CD14-positive monocyte (primary cell): ENCODE results near the gene CCDC181. TPM values are rescaled to one million over a fixed set of nuclear protein-coding genes. Genes with fewer than 3 reads are reported as not detected.

Source experiments
- DNase-seq, 3 donors: peaks; one replicate each; pipeline ENCODE4 v3.0.0-alpha.2; 2011 to 2022
- H2AFZ ChIP-seq: 2 replicates; pipeline ENCODE4 v1.6.0; 2012; ENCODE audit warnings: mild to moderate bottlenecking, low read depth, low read length, inconsistent platforms; ENCODE audit not compliant: insufficient read depth, poor library complexity, severe bottlenecking
- H3K27ac ChIP-seq, 2 donors: 1 replicate in 1 of 2; 2 replicates in 1 of 2; pipeline ENCODE4 v1.5.1; 2012 to 2013; ENCODE audit warnings: low read length in 2 of 2, control low read depth in 1 of 2, inconsistent platforms in 1 of 2, low read depth in 1 of 2, mild to moderate bottlenecking in 1 of 2
- H3K27me3 ChIP-seq, 2 donors: one replicate each; pipeline versions ENCODE4 v1.6.0 to v1.6.1; 2011 to 2013; ENCODE audit warnings: low read length in 2 of 2; ENCODE audit not compliant: control insufficient read depth in 2 of 2, insufficient read depth in 2 of 2
- H3K36me3 ChIP-seq, 2 donors: replicated peaks in 1 of 2; 1 replicate in 1 of 2; 2 replicates in 1 of 2; pipeline versions ENCODE4 v1.5.1 to v1.6.1; 2012 to 2013; ENCODE audit warnings: low read length in 2 of 2, control low read depth in 1 of 2, inconsistent platforms in 1 of 2, mild to moderate bottlenecking in 1 of 2; ENCODE audit not compliant: insufficient read depth in 2 of 2, control insufficient read depth in 1 of 2
- H3K4me1 ChIP-seq, 2 donors: 1 replicate in 1 of 2; 2 replicates in 1 of 2; pipeline versions ENCODE4 v1.5.1 to v1.6.1; 2012 to 2013; ENCODE audit warnings: low read length in 2 of 2, control low read depth in 1 of 2, inconsistent platforms in 1 of 2, mild to moderate bottlenecking in 1 of 2, moderate library complexity in 1 of 2; ENCODE audit not compliant: insufficient read depth in 2 of 2, control insufficient read depth in 1 of 2
- H3K4me2 ChIP-seq: replicated peaks from 2 replicates; pipeline ENCODE3; 2012; ENCODE audit warnings: low read length, moderate library complexity, mild to moderate bottlenecking; ENCODE audit not compliant: poor library complexity, severe bottlenecking; ENCODE audit errors: extremely low read depth
- H3K4me3 ChIP-seq, 3 experiments: fragments of 200-600 bp in 1 of 3; sonication (generic) in 1 of 3; replicated peaks in 1 of 3; 1 replicate in 2 of 3; 2 replicates in 1 of 3; pipeline ENCODE4 v1.5.1; 2011 to 2013; ENCODE audit warnings: low read length in 3 of 3, mild to moderate bottlenecking in 3 of 3, control low read depth in 2 of 3, low read depth in 2 of 3, inconsistent platforms in 1 of 3, moderate library complexity in 1 of 3
- H3K79me2 ChIP-seq: 2 replicates; pipeline ENCODE4 v1.6.0; 2012; ENCODE audit warnings: mild to moderate bottlenecking, control low read depth, inconsistent platforms, low read length, moderate library complexity; ENCODE audit not compliant: insufficient read depth
- H3K9ac ChIP-seq: 2 replicates; pipeline ENCODE4 v1.6.0; 2017; ENCODE audit warnings: low read length, mild to moderate bottlenecking; ENCODE audit not compliant: insufficient read depth, poor library complexity, severe bottlenecking
- H3K9me3 ChIP-seq, 2 donors: replicated peaks in 1 of 2; 1 replicate in 1 of 2; 2 replicates in 1 of 2; pipeline versions ENCODE4 v1.5.1 to v1.6.1; 2012 to 2013; ENCODE audit warnings: low read length in 2 of 2, control low read depth in 1 of 2; ENCODE audit not compliant: control insufficient read depth in 1 of 2, insufficient read depth in 1 of 2
- H4K20me1 ChIP-seq: 2 replicates; pipeline ENCODE4 v1.6.0; 2012; ENCODE audit warnings: mild to moderate bottlenecking, low read length, control low read depth, moderate library complexity; ENCODE audit not compliant: insufficient read depth
- H3K27ac Mint-ChIP-seq, 7 donors: one replicate each; pipeline ENCODE4 v1.8.0; 2020; ENCODE audit warnings: mild to moderate bottlenecking in 7 of 7, mixed read lengths in 7 of 7, moderate library complexity in 6 of 7, inconsistent platforms in 2 of 7
- H3K27me3 Mint-ChIP-seq, 3 donors: one replicate each; pipeline ENCODE4 v1.8.0; 2021 to 2022; ENCODE audit warnings: low read depth in 3 of 3, mild to moderate bottlenecking in 3 of 3, mixed read lengths in 3 of 3, moderate library complexity in 3 of 3, inconsistent platforms in 1 of 3
- H3K36me3 Mint-ChIP-seq, 2 donors: one replicate each; pipeline ENCODE4 v1.8.0; 2020; ENCODE audit warnings: mixed read lengths in 2 of 2, inconsistent platforms in 1 of 2, mild to moderate bottlenecking in 1 of 2
- H3K4me1 Mint-ChIP-seq: one replicate; pipeline ENCODE4 v1.8.0; 2020; ENCODE audit warnings: mild to moderate bottlenecking, mixed read lengths
- H3K4me3 Mint-ChIP-seq, 2 donors: one replicate each; pipeline ENCODE4 v1.8.0; 2020; ENCODE audit warnings: mild to moderate bottlenecking in 2 of 2, mixed read lengths in 2 of 2, moderate library complexity in 1 of 2
- H3K9me3 Mint-ChIP-seq, 7 donors: one replicate each; pipeline ENCODE4 v1.8.0; 2020 to 2022; ENCODE audit warnings: mixed read lengths in 7 of 7, mild to moderate bottlenecking in 6 of 7, moderate library complexity in 6 of 7, inconsistent platforms in 2 of 7
- WGBS: methylation state at CpG from one replicate; pipeline ENCODE4 v1.1.5; 2013; ENCODE audit warnings: missing lambda C conversion rate; ENCODE audit not compliant: insufficient coverage; 5-methylcytosine and 5-hydroxymethylcytosine counted together
- intact Hi-C, 2 donors: fragments of 100-400 bp; cut with micrococcal nuclease; formaldehyde crosslinking; loops; one replicate each; pipeline versions ENCODE4 v1.15.0 to v1.15.1; 2023
- polyA plus RNA-seq, 3 donors: library from polyadenylated mRNA; depleted of rRNA in 1 of 3; unstranded in 2 of 3; stranded (reverse) in 1 of 3; fragments of 300-500 nt in 2 of 3; fragments of >200 nt in 1 of 3; fragmentation: Illumina TruSeq in 2 of 3; gene quantifications; 1 replicate in 2 of 3; 2 replicates in 1 of 3; pipeline ENCODE4 v1.2.3, GENCODE V29; 2012 to 2021
- TF ChIP-seq, protein P1 (sequence below): fragments of 200-600 bp; IDR thresholded peaks from one replicate; pipeline ENCODE4 v1.8.0; 2022; ENCODE audit warnings: antibody characterized with exemption, mild to moderate bottlenecking

Gene CCDC181
- polyA plus RNA-seq, 3 donors: not detected

DNA sequence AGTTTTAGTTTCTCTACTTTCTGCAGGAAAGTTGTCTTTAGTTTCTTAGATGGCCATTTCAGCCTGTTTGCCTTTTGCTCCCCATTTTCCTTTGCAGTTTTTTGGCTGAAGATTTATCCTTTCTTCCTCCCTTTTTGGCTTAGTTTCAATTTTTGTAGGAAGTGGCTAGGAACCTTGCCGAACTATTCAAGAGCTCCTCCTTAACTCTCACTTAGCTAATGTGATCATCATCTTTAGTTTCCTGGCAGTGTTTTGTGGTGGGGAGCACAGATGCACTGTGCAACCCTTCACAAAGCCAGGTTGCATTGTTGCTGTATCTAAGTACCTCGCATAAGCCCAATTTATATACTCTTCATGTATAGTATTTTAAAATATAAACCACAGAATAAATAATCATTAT, 28.8 kb upstream of the CCDC181 start:
- Mint-ChIP-seq H3K4me1 (peaks cover 25% of the 10 kb centered on the region), H3K27me3 (peaks cover 0 to 2% (median 0%) of the 10 kb centered on the region in 3 donors), H3K27ac (no peak overlapping the region), H3K9me3 (peaks cover 4 to 15% (median 9%) of the 10 kb centered on the region in 7 donors), H3K4me3 (no peak overlapping the region), H3K36me3 (no peaks in the 10 kb centered on the region)
- H3K27me3 ChIP-seq: no peaks in the 10 kb centered on the region
- no peak overlapping the region for H2AFZ ChIP-seq
- H3K36me3 ChIP-seq: no peaks in the 10 kb centered on the region
- TF ChIP-seq, protein P1, sequence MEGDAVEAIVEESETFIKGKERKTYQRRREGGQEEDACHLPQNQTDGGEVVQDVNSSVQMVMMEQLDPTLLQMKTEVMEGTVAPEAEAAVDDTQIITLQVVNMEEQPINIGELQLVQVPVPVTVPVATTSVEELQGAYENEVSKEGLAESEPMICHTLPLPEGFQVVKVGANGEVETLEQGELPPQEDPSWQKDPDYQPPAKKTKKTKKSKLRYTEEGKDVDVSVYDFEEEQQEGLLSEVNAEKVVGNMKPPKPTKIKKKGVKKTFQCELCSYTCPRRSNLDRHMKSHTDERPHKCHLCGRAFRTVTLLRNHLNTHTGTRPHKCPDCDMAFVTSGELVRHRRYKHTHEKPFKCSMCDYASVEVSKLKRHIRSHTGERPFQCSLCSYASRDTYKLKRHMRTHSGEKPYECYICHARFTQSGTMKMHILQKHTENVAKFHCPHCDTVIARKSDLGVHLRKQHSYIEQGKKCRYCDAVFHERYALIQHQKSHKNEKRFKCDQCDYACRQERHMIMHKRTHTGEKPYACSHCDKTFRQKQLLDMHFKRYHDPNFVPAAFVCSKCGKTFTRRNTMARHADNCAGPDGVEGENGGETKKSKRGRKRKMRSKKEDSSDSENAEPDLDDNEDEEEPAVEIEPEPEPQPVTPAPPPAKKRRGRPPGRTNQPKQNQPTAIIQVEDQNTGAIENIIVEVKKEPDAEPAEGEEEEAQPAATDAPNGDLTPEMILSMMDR: no peak
- H3K9me3 ChIP-seq: peaks cover 0 to 14% of the 10 kb centered on the region in 2 donors
- no peak overlapping the region for H3K4me2 ChIP-seq
- H3K4me1 ChIP-seq: peaks cover 13 to 14% of the 10 kb centered on the region in 2 donors
- no CpG with 5 or more reads among the region's 2 CpGs for WGBS
- no peak overlapping the region for H3K9ac ChIP-seq
- no peaks in the 10 kb centered on the region for H4K20me1 ChIP-seq
- H3K79me2 ChIP-seq: no peaks in the 10 kb centered on the region
- intact Hi-C loops: no loop called here
- no peak overlapping the region for H3K4me3 ChIP-seq
- H3K27ac ChIP-seq: no peak overlapping the region
- no peak for DNase-seq

DNA sequence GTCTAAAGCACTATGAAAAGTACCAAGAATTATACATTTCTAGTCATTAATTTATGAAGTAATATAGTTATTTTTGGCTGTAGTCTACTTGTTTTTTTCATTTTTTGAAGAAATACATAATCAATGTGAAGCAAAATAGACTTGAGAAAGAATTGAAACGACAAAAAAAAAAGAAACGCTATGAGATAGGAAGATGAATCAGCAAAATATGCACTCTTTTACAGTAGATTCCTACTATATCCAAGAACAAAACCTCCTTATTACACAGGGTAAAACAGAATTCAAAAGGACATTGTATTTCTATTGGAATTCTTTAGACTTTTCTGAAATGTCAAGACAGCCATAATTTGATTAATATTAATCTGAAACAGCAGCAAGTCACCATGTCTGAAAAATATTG, 25.6 kb upstream of the CCDC181 start:
- no peaks in the 10 kb centered on the region for H3K36me3 Mint-ChIP-seq
- H3K4me1 Mint-ChIP-seq: peaks cover 9% of the 10 kb centered on the region
- Histone ChIP-seq H3K4me2 (no peak overlapping the region), H3K9ac (no peak overlapping the region), H3K9me3 (peaks cover 0 to 14% of the 10 kb centered on the region in 2 donors), H3K4me3 (no peak overlapping the region), H3K27me3 (no peaks in the 10 kb centered on the region), H3K79me2 (no peaks in the 10 kb centered on the region), H3K27ac (no peak overlapping the region), H3K4me1 (no peaks in the 10 kb centered on the region), H3K36me3 (no peaks in the 10 kb centered on the region), H4K20me1 (no peaks in the 10 kb centered on the region), H2AFZ (no peak overlapping the region)
- TF ChIP-seq, protein P1: no peak
- peaks cover 2 to 13% (median 7%) of the 10 kb centered on the region in 7 donors for H3K9me3 Mint-ChIP-seq
- H3K27ac Mint-ChIP-seq: no peak overlapping the region
- no peak overlapping the region for H3K4me3 Mint-ChIP-seq
- DNase-seq: no peak
- WGBS: no CpG with 5 or more reads among the region's 2 CpGs
- intact Hi-C loops: no loop called here
- no peaks in the 10 kb centered on the region for H3K27me3 Mint-ChIP-seq
